ENCODE measurements around the gene KCNN3.
A peak's percentile ranks its signal among the peaks of the same experiment; 100 is the strongest.
"Not testable (repeated sequence)": the region's sequence is repeated elsewhere in the genome, so short reads cannot be mapped to it uniquely, and the experiment has no call there.

The KCNN3 gene

GRCh38 chr1:154698320-154699096 lies 171.6 kb downstream of the KCNN3 start:
- no peak for DNase-seq (ENCODE audit: low spot score)

- no peak for DNase-seq (ENCODE audit: low spot score)
Observed at GRCh38 chr1:154697710-154698109, 172.4 kb downstream of the KCNN3 start.

- no peak for DNase-seq (ENCODE audit: low spot score)
Observed at GRCh38 chr1:154696456-154696855, 173.6 kb downstream of the KCNN3 start.

GRCh38 chr1:154695985-154696384 lies 174.1 kb downstream of the KCNN3 start:
- no peak for DNase-seq (ENCODE audit: low spot score)

- DNase-seq (ENCODE audit: low spot score): no peak
Observed at GRCh38 chr1:154694995-154695394, 175.1 kb downstream of the KCNN3 start.

GRCh38 chr1:154689083-154689482 lies 181.0 kb downstream of the KCNN3 start:
- no peak for DNase-seq (ENCODE audit: low spot score)

GRCh38 chr1:154686507-154686906 lies 183.6 kb downstream of the KCNN3 start:
- no peak for DNase-seq (ENCODE audit: low spot score)

- DNase-seq (ENCODE audit: low spot score): no peak
Observed at GRCh38 chr1:154683820-154684219, 186.3 kb downstream of the KCNN3 start.

GRCh38 chr1:154682254-154682653 lies 187.8 kb downstream of the KCNN3 start:
- no peak for DNase-seq (ENCODE audit: low spot score)

- not testable (repeated sequence) for DNase-seq (ENCODE audit: low spot score)
Observed at GRCh38 chr1:154677844-154678243, 192.2 kb downstream of the KCNN3 start.

- DNase-seq (ENCODE audit: low spot score): not testable (repeated sequence)
Observed at GRCh38 chr1:154676847-154677246, 193.2 kb downstream of the KCNN3 start.

GRCh38 chr1:154674456-154674855 lies 195.6 kb downstream of the KCNN3 start:
- DNase-seq (ENCODE audit: low spot score): not testable (repeated sequence)

GRCh38 chr1:154672245-154672644 lies 197.8 kb downstream of the KCNN3 start:
- DNase-seq (ENCODE audit: low spot score): not testable (repeated sequence)

- not testable (repeated sequence) for DNase-seq (ENCODE audit: low spot score)
Observed at GRCh38 chr1:154671412-154671811, 198.7 kb downstream of the KCNN3 start.

- not testable (repeated sequence) for DNase-seq (ENCODE audit: low spot score)
Observed at GRCh38 chr1:154670310-154671270, 199.5 kb downstream of the KCNN3 start.

- peak; percentile 82 for DNase-seq (ENCODE audit: low spot score)
Observed at GRCh38 chr1:154669464-154670282, 200.4 kb downstream of the KCNN3 start.

GRCh38 chr1:154666051-154666790 lies 203.9 kb downstream of the KCNN3 start:
- DNase-seq (ENCODE audit: low spot score): no peak

- no peak for DNase-seq (ENCODE audit: low spot score)
Observed at GRCh38 chr1:154664331-154665002, 205.6 kb downstream of the KCNN3 start.

GRCh38 chr1:154663471-154664060 lies 206.5 kb downstream of the KCNN3 start:
- DNase-seq (ENCODE audit: low spot score): no peak

GRCh38 chr1:154661110-154661509 lies 209.0 kb downstream of the KCNN3 start:
- DNase-seq (ENCODE audit: low spot score): no peak

Measured in AG08396 (cell line).